G401 (cell line): ENCODE measurements around the gene SYT12. TPM values are rescaled to one million over a fixed set of nuclear protein-coding genes. Genes with fewer than 3 reads are reported as not detected.
A peak's percentile ranks its signal among the peaks of the same experiment; 100 is the strongest.

Experiments
- DNase-seq: peaks from one replicate; pipeline ENCODE4 v3.0.0-alpha.2; 2015; ENCODE audit warnings: low spot score
- in situ Hi-C: cut with HindIII; loops from 2 replicates; pipeline ENCODE4 v1.10.0; 2016; ENCODE audit warnings: low sequenced_read_pairs, mixed read lengths
- total RNA-seq: library from RNA; depleted of rRNA; stranded (reverse); fragments of >200 nt; shearing (Covaris generic); gene quantifications from 2 replicates; pipeline ENCODE4 v1.2.3, GENCODE V29; 2014

The SYT12 gene
- total RNA-seq, 1 experiment from 2014 or later: 1.1 TPM

GRCh38 chr11:67024966-67025365 lies 2.0 kb downstream of the SYT12 start:
- DNase-seq: peak; percentile 64
- in situ Hi-C loops: no loop called here

- DNase-seq: no peak
- in situ Hi-C loops: no loop called here
These were observed 2.8 kb downstream of the SYT12 start for GRCh38 chr11:67025750-67026149.

GRCh38 chr11:67026941-67027340 lies 4.0 kb downstream of the SYT12 start:
- in situ Hi-C loops: no loop called here

DNA sequence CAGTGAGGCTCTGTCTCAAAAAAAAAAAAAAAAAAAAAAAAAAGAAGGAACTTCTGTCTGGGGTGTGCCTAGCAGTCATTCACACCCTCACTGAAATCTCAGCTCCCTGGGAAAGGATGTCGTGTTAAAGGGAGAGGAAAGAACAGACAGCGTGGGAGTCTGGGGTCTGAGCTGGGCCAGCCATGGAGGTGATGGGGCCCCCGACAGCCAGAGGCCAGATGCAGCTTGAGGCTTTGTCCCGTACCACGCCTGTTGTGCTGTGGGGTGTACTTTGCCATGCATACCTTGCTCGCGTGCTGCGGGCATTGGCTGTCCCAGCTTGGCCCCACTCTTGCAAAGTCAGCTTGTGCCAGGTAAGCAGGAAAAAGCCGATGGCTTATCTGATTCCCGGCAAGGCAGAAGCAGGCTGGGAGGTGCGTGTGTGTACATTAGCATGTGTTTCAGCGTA lies 4.6 kb downstream of the SYT12 start:
- DNase-seq: peak; percentile 75
- in situ Hi-C loops: no loop called here

More at GRCh38 chr11:67026941-67027340, 4.0 kb downstream of the SYT12 start:
- DNase-seq: no peak

GRCh38 chr11:67027943-67028542 lies 5.1 kb downstream of the SYT12 start:
- in situ Hi-C loops: no loop called here
- peak; percentile 66 for DNase-seq

- no peak for DNase-seq
- in situ Hi-C loops: no loop called here
These were observed 6.2 kb downstream of the SYT12 start for GRCh38 chr11:67029146-67029545.

- no peak for DNase-seq
- in situ Hi-C loops: no loop called here
These were observed 8.0 kb downstream of the SYT12 start for GRCh38 chr11:67030976-67031375.

- DNase-seq: peak; percentile 40
- in situ Hi-C loops: no loop called here
These were observed 9.0 kb downstream of the SYT12 start for GRCh38 chr11:67031791-67032561.

DNA sequence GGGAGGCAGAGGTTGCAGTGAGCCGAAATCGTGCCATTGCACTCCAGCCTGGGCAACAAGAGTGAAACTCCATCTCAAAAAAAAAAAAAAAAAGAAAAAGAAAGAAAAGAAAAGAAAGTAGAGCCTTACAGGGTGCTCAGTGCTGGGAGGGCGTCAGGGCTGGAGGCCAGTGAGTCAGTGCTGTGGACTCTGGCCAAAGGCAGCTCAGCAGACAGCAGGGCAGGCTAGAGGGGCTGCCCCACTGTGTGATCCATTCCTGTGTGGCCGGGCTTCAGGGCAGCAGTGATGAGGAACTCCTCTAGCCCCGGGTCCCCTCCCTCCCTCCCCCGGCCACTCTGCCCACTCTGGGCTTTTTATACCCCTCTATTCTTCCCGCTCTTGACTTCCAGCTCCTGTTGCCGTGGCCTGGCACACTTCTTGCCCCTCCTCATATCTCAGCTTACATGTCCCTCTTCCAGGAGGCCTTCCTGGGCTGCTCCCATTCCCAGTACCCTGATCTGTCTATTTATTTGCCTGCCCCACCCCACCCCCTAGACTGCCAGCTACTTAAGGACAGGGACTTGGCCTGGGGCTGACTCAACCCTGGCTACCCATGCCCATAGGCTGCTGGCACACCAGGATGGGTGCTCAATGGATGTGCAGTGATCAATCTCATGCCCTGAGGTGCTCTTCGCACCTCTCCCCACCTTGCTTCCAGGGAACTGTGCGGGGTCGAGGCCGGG lies 10.1 kb downstream of the SYT12 start:
- in situ Hi-C loops: no loop called here
- DNase-seq: peak; percentile 67

DNA sequence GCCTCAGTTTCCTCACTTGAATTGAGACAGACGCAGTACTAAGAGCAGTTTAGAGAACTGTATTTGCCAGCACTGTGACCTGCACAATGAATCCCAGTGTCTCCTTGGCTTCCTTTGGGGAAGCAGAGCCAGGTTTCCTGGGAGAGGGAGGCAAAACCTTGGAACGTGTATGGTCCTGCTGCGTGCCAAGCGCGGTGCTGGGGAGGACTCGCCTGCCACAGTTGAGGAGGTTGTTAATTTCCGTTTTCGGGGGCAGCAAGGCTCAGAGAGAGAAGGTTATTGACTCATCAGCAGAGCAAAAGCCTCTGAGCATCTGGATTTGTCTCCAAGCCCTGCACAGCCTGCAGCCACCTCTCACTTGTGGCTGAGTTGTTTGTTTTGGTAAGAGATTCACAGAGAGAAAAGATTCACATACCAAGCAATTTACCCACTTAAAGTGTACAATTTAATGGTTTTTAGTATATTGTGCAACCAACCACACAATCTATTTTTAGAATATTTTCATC lies 10.8 kb downstream of the SYT12 start:
- in situ Hi-C loops: no loop called here
- peak; percentile 79 for DNase-seq

- DNase-seq: no peak
- in situ Hi-C loops: no loop called here
These were observed 11.4 kb downstream of the SYT12 start for GRCh38 chr11:67034350-67034749.

GRCh38 chr11:67040147-67040546 lies 17.2 kb downstream of the SYT12 start:
- no peak for DNase-seq
- in situ Hi-C loops: no loop called here

- in situ Hi-C loops: no loop called here
- DNase-seq: no peak
These were observed 18.7 kb downstream of the SYT12 start for GRCh38 chr11:67041602-67042001.

- in situ Hi-C loops: no loop called here
- DNase-seq: peak; percentile 50
These were observed 20.8 kb downstream of the SYT12 start for GRCh38 chr11:67043572-67044349.

DNA sequence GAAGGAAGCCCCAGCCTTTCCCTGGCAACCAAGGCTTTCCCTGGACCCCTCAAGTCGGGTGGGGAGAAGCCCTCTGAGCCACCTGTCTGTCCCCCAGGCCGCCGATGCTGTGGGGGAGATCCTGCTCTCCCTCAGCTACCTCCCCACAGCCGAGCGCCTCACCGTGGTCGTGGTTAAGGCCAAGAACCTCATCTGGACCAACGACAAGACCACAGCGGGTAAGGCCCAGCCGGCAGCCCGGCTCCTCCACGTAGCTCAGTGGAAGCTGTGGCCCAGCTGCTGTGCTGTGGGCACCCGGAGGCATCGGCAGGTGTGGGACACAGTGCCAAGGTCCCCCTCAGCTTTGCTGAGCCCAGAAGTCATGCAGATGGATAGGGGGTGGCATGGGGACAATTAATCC lies 21.6 kb downstream of the SYT12 start:
- DNase-seq: no peak
- in situ Hi-C loops: no loop called here

- in situ Hi-C loops: no loop called here
- DNase-seq: no peak
These were observed 22.4 kb downstream of the SYT12 start for GRCh38 chr11:67045314-67045713.

GRCh38 chr11:67048515-67049130 lies 25.7 kb downstream of the SYT12 start:
- DNase-seq: no peak
- in situ Hi-C loops: no loop called here

GRCh38 chr11:67050139-67050538 lies 27.2 kb downstream of the SYT12 start:
- in situ Hi-C loops: no loop called here
- DNase-seq: no peak
